ENCODE measurements around the gene PPP5C.
"Not testable (repeated sequence)": the region's sequence is repeated elsewhere in the genome, so short reads cannot be mapped to it uniquely, and the experiment has no call there.

DNA sequence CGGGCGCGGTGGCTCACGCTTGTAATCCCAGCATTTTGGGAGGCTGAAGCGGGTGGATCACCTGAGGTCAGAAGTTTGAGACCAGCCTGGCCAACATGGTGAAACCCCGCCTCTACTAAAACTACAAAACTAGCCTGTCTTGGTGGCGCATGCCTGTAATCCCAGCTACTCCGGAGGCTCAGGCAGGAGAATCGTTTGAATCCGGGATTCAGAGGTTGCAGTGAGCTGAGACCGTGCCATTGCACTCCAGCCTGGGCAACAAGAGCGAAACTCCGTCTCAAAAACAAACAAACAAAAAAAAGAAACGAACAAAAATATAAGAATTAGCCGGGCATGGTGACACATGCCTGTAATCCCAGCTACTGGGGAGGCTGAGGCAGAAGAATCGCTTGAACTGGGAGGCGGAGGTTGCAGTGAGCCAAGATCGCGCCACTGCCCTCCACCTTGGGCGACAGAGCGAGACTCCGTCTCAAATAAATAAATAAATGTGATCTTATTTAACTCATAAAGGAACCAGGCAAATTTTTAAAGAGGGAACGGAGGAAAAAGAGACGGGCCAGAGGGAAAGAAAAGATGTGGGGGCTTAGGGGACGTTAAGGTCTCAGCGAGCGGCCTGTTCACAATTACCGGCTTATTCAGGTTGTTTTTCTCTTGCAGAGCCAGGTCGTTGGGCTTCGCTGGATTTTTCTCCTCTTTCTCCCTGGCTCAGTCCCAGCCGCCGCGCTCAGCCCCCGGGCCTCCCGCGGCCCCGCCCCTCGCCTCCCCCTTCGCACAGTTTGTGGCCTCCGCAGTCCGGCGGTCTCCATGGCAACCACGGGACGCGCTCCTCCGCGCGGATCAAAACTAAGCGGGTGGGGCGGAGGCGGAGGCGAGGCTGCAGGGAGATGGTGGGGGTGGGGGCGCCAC is 69.2 kb downstream of the PPP5C start:
- TF ChIP-seq CTCF, POLR2A (IDR thresholded peaks at IDR 0.05): not testable (repeated sequence)

Measured in uterus (tissue), 2 donors.